ENCODE results near the gene ADAMTS18.
"Not testable (repeated sequence)": the region's sequence is repeated elsewhere in the genome, so short reads cannot be mapped to it uniquely, and the experiment has no call there.

Gene ADAMTS18

DNA sequence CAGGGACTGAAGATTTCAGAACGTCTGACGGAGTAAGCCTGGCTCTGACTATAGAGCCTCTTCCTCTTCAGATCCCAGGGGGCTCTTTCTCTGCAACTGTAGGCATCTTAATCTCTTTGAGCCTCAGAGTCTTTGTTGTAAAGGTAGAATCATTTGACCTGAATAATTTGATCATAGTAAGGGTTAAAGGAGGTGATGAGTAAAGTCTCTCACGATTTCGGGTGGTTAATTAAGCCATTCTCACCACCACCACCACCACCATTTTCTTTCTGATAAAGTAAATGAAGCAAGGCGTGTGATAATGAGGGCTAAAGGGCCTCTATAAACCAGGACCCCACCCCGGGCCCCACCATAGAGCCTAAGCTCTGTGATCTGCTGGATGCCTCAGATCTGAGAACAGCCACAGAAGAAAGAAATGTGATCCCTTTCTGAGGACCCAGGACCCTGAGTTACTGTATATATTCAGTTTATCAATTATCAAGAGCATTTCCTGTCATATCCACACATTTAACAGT is 33.0 kb upstream of the ADAMTS18 start:
- no peak overlapping the region for H3K4me3 ChIP-seq (ENCODE audit: low read depth, low read length)
- TF ChIP-seq, protein P1, sequence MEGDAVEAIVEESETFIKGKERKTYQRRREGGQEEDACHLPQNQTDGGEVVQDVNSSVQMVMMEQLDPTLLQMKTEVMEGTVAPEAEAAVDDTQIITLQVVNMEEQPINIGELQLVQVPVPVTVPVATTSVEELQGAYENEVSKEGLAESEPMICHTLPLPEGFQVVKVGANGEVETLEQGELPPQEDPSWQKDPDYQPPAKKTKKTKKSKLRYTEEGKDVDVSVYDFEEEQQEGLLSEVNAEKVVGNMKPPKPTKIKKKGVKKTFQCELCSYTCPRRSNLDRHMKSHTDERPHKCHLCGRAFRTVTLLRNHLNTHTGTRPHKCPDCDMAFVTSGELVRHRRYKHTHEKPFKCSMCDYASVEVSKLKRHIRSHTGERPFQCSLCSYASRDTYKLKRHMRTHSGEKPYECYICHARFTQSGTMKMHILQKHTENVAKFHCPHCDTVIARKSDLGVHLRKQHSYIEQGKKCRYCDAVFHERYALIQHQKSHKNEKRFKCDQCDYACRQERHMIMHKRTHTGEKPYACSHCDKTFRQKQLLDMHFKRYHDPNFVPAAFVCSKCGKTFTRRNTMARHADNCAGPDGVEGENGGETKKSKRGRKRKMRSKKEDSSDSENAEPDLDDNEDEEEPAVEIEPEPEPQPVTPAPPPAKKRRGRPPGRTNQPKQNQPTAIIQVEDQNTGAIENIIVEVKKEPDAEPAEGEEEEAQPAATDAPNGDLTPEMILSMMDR (IDR thresholded peaks at IDR 0.05; ENCODE audit: control insufficient read depth, extremely low read depth, insufficient read depth): no peak
- DNase-seq (ENCODE audit: low read depth): no peak

DNA sequence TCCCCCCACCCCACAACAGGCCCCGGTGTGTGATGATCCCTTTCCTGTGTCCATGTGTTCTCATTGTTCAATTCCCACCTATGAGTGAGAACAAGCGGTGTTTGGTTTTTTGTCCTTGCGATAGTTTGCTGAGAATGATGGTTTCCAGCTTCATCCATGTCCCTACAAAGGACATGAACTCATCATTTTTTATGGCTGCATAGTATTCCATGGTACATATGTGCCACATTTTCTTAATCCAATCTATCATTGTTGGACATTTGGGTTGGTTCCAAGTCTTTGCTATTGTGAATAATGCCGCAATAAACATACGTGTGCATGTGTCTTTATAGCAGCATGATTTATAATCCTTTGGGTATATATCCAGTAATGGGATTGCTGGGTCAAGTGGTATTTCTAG is 28.8 kb upstream of the ADAMTS18 start:
- H3K4me3 ChIP-seq (ENCODE audit: low read depth, low read length); DNase-seq (ENCODE audit: low read depth): not testable (repeated sequence)

DNA sequence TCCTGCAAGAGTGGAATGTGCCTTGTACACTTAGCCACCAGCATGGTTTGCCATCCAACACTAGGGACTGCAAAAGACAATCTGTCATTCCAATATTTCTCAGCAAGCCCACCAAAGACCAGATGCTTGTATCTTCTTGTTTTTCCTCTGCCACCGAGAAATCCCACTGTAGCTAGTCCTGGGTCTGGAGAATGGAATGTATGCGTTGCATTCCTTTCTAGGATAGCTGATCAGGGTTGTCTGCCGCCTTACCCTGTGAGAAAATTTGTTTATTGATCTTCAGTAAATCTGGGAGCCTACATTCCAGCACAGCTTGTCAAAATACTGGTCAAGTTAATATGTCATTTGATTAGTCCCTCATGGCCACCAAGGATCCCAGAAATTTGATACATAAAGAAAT is 28.1 kb upstream of the ADAMTS18 start:
- DNase-seq (ENCODE audit: low read depth): no peak
- TF ChIP-seq, protein P1 (IDR thresholded peaks at IDR 0.05; ENCODE audit: control insufficient read depth, extremely low read depth, insufficient read depth): no peak
- no peak overlapping the region for H3K4me3 ChIP-seq (ENCODE audit: low read depth, low read length)

DNA sequence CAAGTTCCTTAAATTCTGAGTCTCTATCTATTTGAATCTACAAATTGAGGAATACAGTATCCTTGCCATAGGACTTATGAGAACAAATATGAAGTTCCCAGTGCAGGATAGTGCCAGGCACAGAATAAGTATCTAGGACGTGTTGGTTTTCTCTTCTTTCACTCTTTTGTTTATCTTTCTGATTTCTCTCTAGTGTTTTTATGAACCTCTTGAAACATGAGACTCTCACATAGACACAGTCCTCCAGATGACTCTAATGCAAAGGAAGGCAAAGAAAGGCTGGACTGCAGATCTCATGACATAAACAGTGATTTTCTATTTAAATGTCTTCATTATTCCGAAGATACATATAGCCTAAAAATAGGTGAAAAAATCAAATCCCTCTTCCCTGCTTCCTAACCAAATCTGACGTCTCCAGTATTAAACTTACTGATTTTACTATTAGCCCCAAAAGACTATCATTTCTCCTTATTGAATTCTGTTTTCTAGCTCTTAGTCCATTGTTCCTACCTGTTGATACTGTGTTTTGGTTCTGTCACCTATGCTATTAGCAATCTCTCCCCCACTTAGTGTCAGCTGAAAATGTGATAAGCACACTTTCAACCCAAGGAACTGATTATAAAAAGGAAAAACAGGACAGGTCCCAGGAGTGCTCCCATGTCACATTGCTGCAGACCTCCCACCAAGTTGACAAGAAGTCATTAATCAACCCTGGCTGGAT is 24.9 kb upstream of the ADAMTS18 start:
- H3K4me3 ChIP-seq (ENCODE audit: low read depth, low read length): no peak overlapping the region
- TF ChIP-seq, protein P1 (IDR thresholded peaks at IDR 0.05; ENCODE audit: control insufficient read depth, extremely low read depth, insufficient read depth): no peak
- no peak for DNase-seq (ENCODE audit: low read depth)

DNA sequence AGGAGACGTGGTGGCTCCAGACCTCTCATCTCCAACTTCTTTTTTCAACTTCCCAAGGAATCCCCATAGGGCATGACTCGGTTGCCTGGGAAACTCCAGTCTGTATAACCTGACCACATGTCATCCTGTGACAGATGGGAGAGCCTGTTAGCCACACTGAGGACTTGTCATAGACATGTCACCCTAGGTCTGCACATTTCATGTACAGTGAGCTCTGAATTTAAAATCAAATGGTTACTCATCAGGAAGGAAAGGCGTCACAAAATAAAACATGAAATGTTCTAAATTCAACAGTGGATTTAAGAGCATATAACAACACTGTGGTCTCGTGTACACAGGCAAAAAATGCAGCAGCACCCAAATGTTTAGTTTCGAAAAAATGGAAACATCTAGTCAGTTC is 22.2 kb upstream of the ADAMTS18 start:
- TF ChIP-seq, protein P1 (IDR thresholded peaks at IDR 0.05; ENCODE audit: control insufficient read depth, extremely low read depth, insufficient read depth): no peak
- no peak for DNase-seq (ENCODE audit: low read depth)
- no peak overlapping the region for H3K4me3 ChIP-seq (ENCODE audit: low read depth, low read length)

DNA sequence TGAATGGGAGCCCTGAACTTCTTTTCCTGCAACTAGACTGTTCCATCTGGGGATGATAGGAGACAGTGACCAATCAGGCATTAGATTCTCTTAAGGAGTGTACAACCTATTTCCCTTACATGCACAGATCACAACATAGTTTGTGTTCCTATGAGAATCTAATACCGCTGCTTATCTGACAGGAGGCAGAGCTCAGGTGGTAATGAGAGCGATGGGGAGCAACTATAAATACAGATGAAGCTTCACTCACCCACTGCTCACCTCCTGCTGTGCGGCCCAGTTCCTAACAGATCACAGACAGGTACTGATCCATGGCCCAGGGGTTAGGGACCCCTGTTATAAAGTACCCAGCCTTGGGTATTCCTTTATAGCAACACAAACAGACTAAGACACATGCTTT is 17.4 kb upstream of the ADAMTS18 start:
- no peak for DNase-seq (ENCODE audit: low read depth)
- TF ChIP-seq, protein P1 (IDR thresholded peaks at IDR 0.05; ENCODE audit: control insufficient read depth, extremely low read depth, insufficient read depth): no peak
- H3K4me3 ChIP-seq (ENCODE audit: low read depth, low read length): no peak overlapping the region

DNA sequence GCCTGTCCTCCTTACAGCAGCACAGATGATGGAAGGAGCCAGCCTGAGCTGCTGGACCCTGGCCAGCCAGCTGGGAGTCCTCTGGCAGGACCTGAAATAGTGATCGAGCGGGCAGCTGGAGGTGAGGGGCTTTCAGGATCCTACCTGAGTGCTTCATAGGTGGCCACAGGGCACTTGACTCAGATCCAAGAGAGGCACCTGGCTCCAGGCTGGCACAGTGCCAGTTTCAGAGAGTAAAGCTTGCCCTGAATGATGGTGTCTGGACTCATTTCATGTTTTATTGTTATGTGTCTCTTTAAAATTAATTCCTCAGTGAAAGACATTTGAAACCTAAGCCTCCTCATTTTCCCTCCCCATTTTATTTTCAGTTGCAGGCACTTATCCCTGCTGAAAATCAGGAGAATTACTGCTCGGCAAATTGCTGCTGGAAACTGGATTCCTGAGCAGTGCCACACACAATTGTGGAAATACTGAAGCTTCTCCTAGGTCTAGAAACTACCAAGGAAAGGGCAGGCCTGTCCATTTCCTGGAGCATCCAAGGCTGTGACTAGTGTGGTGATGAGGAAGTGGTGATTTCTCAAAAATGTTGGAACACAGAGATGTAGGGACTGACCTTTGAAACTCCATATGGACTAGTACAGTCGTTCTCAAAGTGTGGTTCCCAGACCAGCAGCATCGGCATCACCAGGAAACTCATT is 16.1 kb upstream of the ADAMTS18 start:
- TF ChIP-seq, protein P1 (IDR thresholded peaks at IDR 0.05; ENCODE audit: control insufficient read depth, extremely low read depth, insufficient read depth): no peak
- no peak overlapping the region for H3K4me3 ChIP-seq (ENCODE audit: low read depth, low read length)
- DNase-seq (ENCODE audit: low read depth): no peak

Data from LNCaP clone FGC (cell line).